Astrocyte (in vitro differentiated cells and primary cell): ENCODE measurements around the gene DDX1.

Experiments
- EZH2 ChIP-seq: IDR thresholded peaks from 2 replicates; pipeline ENCODE4 v1.6.1; 2012; ENCODE audit warnings: mild to moderate bottlenecking, low read length, inconsistent platforms; ENCODE audit not compliant: insufficient read depth
- TF ChIP-seq, protein P1 (sequence below): IDR thresholded peaks from 2 replicates; pipeline ENCODE4 v1.5.1; 2011; ENCODE audit warnings: low read depth, mild to moderate bottlenecking, inconsistent platforms, low read length, moderate library complexity; ENCODE audit not compliant: insufficient read depth

- TF ChIP-seq, protein P1, sequence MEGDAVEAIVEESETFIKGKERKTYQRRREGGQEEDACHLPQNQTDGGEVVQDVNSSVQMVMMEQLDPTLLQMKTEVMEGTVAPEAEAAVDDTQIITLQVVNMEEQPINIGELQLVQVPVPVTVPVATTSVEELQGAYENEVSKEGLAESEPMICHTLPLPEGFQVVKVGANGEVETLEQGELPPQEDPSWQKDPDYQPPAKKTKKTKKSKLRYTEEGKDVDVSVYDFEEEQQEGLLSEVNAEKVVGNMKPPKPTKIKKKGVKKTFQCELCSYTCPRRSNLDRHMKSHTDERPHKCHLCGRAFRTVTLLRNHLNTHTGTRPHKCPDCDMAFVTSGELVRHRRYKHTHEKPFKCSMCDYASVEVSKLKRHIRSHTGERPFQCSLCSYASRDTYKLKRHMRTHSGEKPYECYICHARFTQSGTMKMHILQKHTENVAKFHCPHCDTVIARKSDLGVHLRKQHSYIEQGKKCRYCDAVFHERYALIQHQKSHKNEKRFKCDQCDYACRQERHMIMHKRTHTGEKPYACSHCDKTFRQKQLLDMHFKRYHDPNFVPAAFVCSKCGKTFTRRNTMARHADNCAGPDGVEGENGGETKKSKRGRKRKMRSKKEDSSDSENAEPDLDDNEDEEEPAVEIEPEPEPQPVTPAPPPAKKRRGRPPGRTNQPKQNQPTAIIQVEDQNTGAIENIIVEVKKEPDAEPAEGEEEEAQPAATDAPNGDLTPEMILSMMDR: no peak
- no peak for TF ChIP-seq EZH2
Observed at GRCh38 chr2:15648593-15649525, 57.2 kb downstream of the DDX1 start.
